ENCODE measurements around the gene DDAH1. TPM values are rescaled to one million over a fixed set of nuclear protein-coding genes. Genes with fewer than 3 reads are reported as not detected.

DDAH1 gene
- total and polyA plus RNA-seq, 2 of the 8 experiments (the other 6 are each of a cell fraction or from before 2014, with no cell fraction given) = 22.8 to 54.5 TPM

GRCh38 chr1:85284202-85284601 is 180.8 kb downstream of the DDAH1 start:
- no peak overlapping the region for H3K23ac ChIP-seq (ENCODE audit: insufficient read length)
- H3K9me3 ChIP-seq (ENCODE audit: insufficient read depth in 2 of 2, low read depth in 1 of 2, low read length in 1 of 2) = no peaks in the 10 kb centered on the region
- H3K79me2 ChIP-seq (ENCODE audit: control insufficient read depth in 1 of 2, insufficient read depth in 2 of 2, low read length in 2 of 2) = no peaks in the 10 kb centered on the region
- H2AK5ac ChIP-seq (ENCODE audit: low read depth, low read length) = no peak overlapping the region
- H3K4me1 ChIP-seq (replicated peaks in 1 of 4; ENCODE audit: control insufficient read depth in 3 of 4, insufficient read depth in 4 of 4, low read length in 3 of 4) = peaks cover 0 to 3% (median 1%) of the 10 kb centered on the region in 4 experiments; a peak in 3 of 7 replicates
- no peak overlapping the region for H3K4me2 ChIP-seq (ENCODE audit: insufficient read depth in 1 of 2, low read depth in 2 of 2, low read length in 2 of 2)
- no peaks in the 10 kb centered on the region for H3K36me3 ChIP-seq (ENCODE audit: control insufficient read depth in 2 of 4, insufficient read depth in 4 of 4, low read length in 3 of 4)
- no peak overlapping the region for H3K9ac ChIP-seq (replicated peaks in 1 of 4; ENCODE audit: extremely low read depth in 1 of 4, low read depth in 3 of 4, low read length in 3 of 4)
- H2BK15ac ChIP-seq (ENCODE audit: low read length) = no peak overlapping the region
- no peak overlapping the region for H3K27ac ChIP-seq (ENCODE audit: low read depth, low read length)
- WGBS, 2 experiments (ENCODE audit: extremely low coverage in 1 of 2, insufficient coverage in 1 of 2, insufficient read length in 1 of 2, insufficient replicate concordance in 2 of 2, low coverage in 1 of 2, low lambda C conversion rate in 2 of 2, missing lambda C conversion rate in 1 of 2) = 95% methylated on average over 2 of the region's 2 CpGs; no CpG with 5 or more reads in 1 of the 2 experiments
- FAIRE-seq = no peak
- no peak overlapping the region for H3K4me3 ChIP-seq (ENCODE audit: extremely low read depth in 1 of 4, insufficient read depth in 2 of 4, low read depth in 3 of 4, low read length in 4 of 4)
- no peak overlapping the region for H4K91ac ChIP-seq (replicated peaks; ENCODE audit: insufficient read length, low read length)
- ChIA-PET CTCF (ENCODE audit: partially characterized antibody) (interaction anchor here (0.7 to 2.6 kb wide), 11 partner anchors 10 to 319 kb away, joined by 3 to 26 read pairs (median 4); no protein-coding TSS in a partner anchor), POLR2A (ENCODE audit: partially characterized antibody) (interaction anchor here (1.0 to 2.2 kb wide), 2 partner anchors 8 to 33 kb away, joined by 3 to 5 read pairs; partner anchors contain the start of gene BCL10)
- H3K4ac ChIP-seq (replicated peaks; ENCODE audit: insufficient read length, low read depth, low read length) = no peak overlapping the region
- no peak overlapping the region for H3K18ac ChIP-seq (ENCODE audit: extremely low read depth, low read length)
- H2AFZ ChIP-seq (ENCODE audit: low read length) = no peak overlapping the region
- no peak overlapping the region for H4K5ac ChIP-seq (ENCODE audit: insufficient read length, low read depth, low read length)
- H3K14ac ChIP-seq (ENCODE audit: insufficient read length) = no peak overlapping the region
- no peaks in the 10 kb centered on the region for H3K23me2 ChIP-seq (ENCODE audit: low read depth, low read length)
- no peak overlapping the region for H2BK20ac ChIP-seq (ENCODE audit: low read length)
- H3K27me3 ChIP-seq (replicated peaks in 1 of 4; ENCODE audit: control insufficient read depth in 3 of 4, extremely low read depth in 1 of 4, insufficient read depth in 3 of 4, low read length in 3 of 4) = no peaks in the 10 kb centered on the region
- no peak overlapping the region for H2BK5ac ChIP-seq (ENCODE audit: low read depth, low read length)
- H2BK12ac ChIP-seq (ENCODE audit: low read depth, low read length) = 0 out of 2 replicates have a peak overlapping the region, but pooled peaks have one; percentile 39
- H2BK120ac ChIP-seq (replicated peaks; ENCODE audit: low read depth, low read length) = no peak overlapping the region
- no peak for DNase-seq (ENCODE audit: low read depth in 1 of 2, low spot score in 2 of 2)
- H4K20me1 ChIP-seq (replicated peaks in 1 of 2; ENCODE audit: control insufficient read depth in 1 of 2, insufficient read depth in 2 of 2, low read length in 2 of 2) = no peaks in the 10 kb centered on the region
- H3K79me1 ChIP-seq (ENCODE audit: low read depth, low read length) = no peaks in the 10 kb centered on the region
- no peak overlapping the region for H3K56ac ChIP-seq (replicated peaks; ENCODE audit: insufficient read length, low read depth, low read length)
- no peak overlapping the region for H4K8ac ChIP-seq (ENCODE audit: extremely low read depth, insufficient read depth, low read length)
- TF ChIP-seq TBP (IDR thresholded peaks at IDR 0.05; ENCODE audit: low read depth, low read length) (no peak), KDM1A (IDR thresholded peaks at IDR 0.05; ENCODE audit: borderline replicate concordance, low read length) (no peak)
